NB4 (cell line): ENCODE measurements around the gene ST6GALNAC3.

Source experiments
- MYC ChIP-seq: IDR thresholded peaks from 2 replicates; pipeline ENCODE4 v1.6.1; 2011; ENCODE audit warnings: low read depth, low read length
- POLR2A ChIP-seq: IDR thresholded peaks from 2 replicates; pipeline ENCODE4 v1.6.1; 2011; ENCODE audit warnings: mild to moderate bottlenecking; ENCODE audit not compliant: insufficient read length; ENCODE audit errors: extremely low read depth
- TF ChIP-seq, protein P1 (sequence below): IDR thresholded peaks from one replicate; pipeline ENCODE4 v1.5.1; 2012; ENCODE audit warnings: low read depth, low read length
- TF ChIP-seq, protein P2 (sequence below): IDR thresholded peaks from 2 replicates; pipeline ENCODE4 v1.6.1; 2011; ENCODE audit warnings: low read depth, low read length

GRCh38 chr1:76106251-76106650, 31.7 kb downstream of the ST6GALNAC3 start:
- TF ChIP-seq, protein P1, sequence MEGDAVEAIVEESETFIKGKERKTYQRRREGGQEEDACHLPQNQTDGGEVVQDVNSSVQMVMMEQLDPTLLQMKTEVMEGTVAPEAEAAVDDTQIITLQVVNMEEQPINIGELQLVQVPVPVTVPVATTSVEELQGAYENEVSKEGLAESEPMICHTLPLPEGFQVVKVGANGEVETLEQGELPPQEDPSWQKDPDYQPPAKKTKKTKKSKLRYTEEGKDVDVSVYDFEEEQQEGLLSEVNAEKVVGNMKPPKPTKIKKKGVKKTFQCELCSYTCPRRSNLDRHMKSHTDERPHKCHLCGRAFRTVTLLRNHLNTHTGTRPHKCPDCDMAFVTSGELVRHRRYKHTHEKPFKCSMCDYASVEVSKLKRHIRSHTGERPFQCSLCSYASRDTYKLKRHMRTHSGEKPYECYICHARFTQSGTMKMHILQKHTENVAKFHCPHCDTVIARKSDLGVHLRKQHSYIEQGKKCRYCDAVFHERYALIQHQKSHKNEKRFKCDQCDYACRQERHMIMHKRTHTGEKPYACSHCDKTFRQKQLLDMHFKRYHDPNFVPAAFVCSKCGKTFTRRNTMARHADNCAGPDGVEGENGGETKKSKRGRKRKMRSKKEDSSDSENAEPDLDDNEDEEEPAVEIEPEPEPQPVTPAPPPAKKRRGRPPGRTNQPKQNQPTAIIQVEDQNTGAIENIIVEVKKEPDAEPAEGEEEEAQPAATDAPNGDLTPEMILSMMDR, result no peak
- no peak for TF ChIP-seq POLR2A
- no peak for TF ChIP-seq MYC
- TF ChIP-seq, protein P2, sequence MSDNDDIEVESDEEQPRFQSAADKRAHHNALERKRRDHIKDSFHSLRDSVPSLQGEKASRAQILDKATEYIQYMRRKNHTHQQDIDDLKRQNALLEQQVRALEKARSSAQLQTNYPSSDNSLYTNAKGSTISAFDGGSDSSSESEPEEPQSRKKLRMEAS, result no peak
